SK-N-MC (cell line): ENCODE data around the gene EPB41L4A.

Experiments used
- EZH2 ChIP-seq: fragments of 200-600 bp; sonication (generic); IDR thresholded peaks from one replicate; pipeline ENCODE4 v1.6.1; 2017; ENCODE audit warnings: antibody characterized with exemption
- POLR2AphosphoS5 ChIP-seq: IDR thresholded peaks from 2 replicates; pipeline ENCODE4 v1.6.1; 2012; ENCODE audit warnings: mild to moderate bottlenecking, low read depth, low read length, borderline replicate concordance

DNA sequence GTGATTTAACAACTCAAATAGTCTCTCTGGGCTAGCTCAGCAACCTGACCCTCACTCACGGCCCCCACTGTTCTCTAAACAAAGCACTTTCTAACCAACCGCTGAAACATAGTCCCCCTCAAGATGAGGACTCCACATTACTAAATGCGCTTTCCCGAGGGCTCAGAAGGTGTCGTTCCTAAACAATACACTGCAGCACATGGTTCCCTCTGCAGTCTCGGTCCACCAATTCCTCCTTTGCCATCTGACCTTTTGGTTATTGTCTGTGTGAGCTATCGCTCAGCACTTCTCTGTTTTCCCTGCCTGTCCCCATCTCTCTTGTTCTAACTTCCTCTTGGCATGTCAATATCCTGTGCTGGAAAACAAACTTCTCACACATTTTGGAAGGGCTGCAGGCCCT is 7.2 kb downstream of the EPB41L4A start:
- TF ChIP-seq EZH2 (no peak), POLR2AphosphoS5 (no peak)
